RWPE1 (cell line): ENCODE measurements around the gene TTYH3.
A peak's percentile ranks its signal among the peaks of the same experiment; 100 is the strongest.

ENCODE experiments used
- CTCF ChIA-PET: fragments of 350-600 bp; sonication (Branson Sonifier 250); formaldehyde crosslinking; extraction: SDS; loops from one replicate; lab custom pipeline; 2021; lab: Yijun Ruan, JAX
- POLR2A ChIA-PET: fragments of 400-600 bp; formaldehyde crosslinking; extraction: SDS; loops from one replicate; lab custom pipeline; 2020; ENCODE audit warnings: antibody characterized with exemption; ENCODE audit not compliant: low non-redundant PET; lab: Yijun Ruan, JAX
- DNase-seq: peaks from one replicate; pipeline ENCODE4 v3.0.0; 2012; ENCODE audit warnings: low spot score
- H3K27ac ChIP-seq: fragments of 450-650 bp; 2 replicates; pipeline ENCODE4 v1.5.1; 2017
- CTCF ChIP-seq: fragments of 450-650 bp; conservative IDR thresholded peaks from 2 replicates; pipeline ENCODE4 v1.5.1; 2017; ENCODE audit warnings: low read depth, mild to moderate bottlenecking

Gene TTYH3

GRCh38 chr7:2631946-2632732 lies at the start of gene TTYH3:
Gene TTYH3, plus strand, starts transcription at chr7:2631986. Its CDS starts 170 bp downstream, at chr7:2632156.
- CTCF ChIA-PET = interaction anchor here (0.6 to 0.9 kb wide), 2 partner anchors 163 to 211 kb away, joined by 3 to 6 read pairs; no protein-coding TSS in a partner anchor
- no peak for DNase-seq
- TF ChIP-seq CTCF = no peak
- H3K27ac ChIP-seq = peak within 1 kb of the TSS; percentile 98
- POLR2A ChIA-PET = interaction anchor here (0.6 to 1.0 kb wide), 2 partner anchors 17 to 211 kb away, joined by 3 to 7 read pairs; no protein-coding TSS in a partner anchor

DNA sequence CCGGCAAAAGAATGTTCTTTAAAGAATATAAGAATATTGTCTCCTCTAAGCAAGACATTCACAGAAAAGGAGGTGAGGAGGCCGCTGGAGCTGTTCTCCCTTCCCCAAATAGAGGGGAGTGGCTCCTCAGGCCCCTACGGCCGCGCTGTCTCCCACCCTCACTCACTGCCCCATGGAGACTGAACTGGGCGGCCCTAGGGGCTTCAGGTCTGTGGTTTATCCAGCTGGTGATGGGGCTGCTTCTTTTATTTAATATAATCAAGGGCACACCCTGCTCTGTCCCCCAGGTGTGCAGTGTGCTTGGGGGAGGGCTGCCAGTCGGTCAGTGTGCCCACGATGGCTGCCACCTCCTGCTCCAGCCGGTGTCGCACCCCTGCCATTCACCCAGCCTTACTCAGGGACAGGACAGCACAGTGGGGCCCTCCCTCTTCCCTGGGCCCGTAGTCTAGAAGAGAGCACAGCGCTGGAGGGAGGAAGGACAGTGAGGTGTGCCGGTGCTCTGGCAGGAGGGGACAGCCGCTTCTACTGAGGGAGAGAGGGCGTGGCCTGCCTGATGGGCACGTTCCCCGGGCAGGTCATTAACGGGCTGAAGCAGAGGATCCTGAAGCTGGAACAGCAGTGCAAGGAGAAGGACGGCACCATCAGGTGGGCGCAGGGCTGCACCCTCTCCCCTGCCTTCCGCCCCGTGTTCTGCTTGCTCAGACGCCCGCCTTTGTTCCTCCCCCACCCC lies 49.6 kb upstream of the TTYH3 start:
- POLR2A ChIA-PET = no interaction called here
- CTCF ChIA-PET = interaction anchor here (0.6 kb wide), 2 partner anchors 25 to 32 kb away, joined by 3 to 4 read pairs; no protein-coding TSS in a partner anchor
- no peak for DNase-seq
- H3K27ac ChIP-seq = no peak overlapping the region
- TF ChIP-seq CTCF = no peak

GRCh38 chr7:2583798-2584580 lies 47.8 kb upstream of the TTYH3 start:
- TF ChIP-seq CTCF = no peak
- H3K27ac ChIP-seq = no peak overlapping the region
- no peak for DNase-seq
- ChIA-PET POLR2A (no interaction called here), CTCF (no interaction called here)

DNA sequence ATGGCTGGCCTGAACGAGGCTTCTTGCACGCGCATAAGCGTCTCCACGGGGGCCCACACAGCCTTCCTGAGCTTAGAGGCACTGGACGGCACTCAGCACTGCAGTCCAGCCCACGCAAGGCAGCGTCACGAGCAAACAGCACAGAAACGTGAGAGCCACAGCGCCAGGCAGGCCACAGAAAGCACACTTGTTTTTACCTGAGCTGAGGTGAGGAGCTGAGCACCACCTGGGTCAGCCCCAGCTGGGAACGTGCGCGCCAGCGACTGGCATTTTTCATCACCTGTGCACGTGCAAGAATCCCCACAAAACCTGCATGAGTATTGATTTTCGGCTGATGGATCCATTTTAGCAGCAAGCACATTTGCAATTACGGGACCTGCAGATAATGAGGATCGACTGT lies 46.3 kb upstream of the TTYH3 start:
- ChIA-PET POLR2A (no interaction called here), CTCF (no interaction called here)
- H3K27ac ChIP-seq = no peak overlapping the region
- TF ChIP-seq CTCF = no peak
- DNase-seq = no peak

DNA sequence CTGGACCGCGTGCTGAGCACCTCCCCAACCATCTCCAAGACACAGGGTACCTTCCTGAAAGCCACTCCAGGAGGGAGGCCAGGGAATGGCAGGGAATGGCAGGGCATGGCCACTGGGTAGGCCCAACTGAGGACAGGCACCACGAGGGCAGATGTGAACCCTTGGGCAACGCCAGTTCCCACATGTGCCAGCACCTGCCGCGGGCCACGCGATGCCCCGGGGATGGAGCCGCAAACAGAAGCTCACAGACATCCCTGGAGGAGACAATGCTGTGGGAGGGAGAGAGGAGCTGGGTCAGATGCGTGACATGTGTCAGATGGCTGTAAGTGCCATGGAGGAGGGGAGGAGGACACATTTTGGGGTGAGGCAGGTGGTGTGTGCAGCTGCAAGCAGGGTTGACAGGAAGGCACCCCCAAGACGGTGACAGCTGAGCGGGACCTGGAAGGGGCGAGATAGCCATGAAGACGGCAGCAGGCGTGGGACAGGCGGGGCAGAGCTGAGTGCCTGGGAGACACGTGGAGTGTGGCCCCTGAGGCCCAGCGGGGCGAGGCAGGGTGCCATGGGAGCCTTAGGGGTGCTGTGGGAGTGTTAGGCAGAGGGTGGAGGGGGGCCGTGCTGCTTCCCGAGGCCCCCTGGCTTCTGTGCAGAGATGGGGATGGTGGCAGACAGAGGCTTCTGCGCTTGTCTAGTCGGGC lies 45.3 kb upstream of the TTYH3 start:
- ChIA-PET POLR2A (no interaction called here), CTCF (no interaction called here)
- H3K27ac ChIP-seq = no peak overlapping the region
- DNase-seq = no peak
- no peak for TF ChIP-seq CTCF
